NB4 (cell line): ENCODE data around the gene NTN3.

Source experiments
- POLR2A ChIP-seq: IDR thresholded peaks from 2 replicates; pipeline ENCODE4 v1.6.1; 2011; ENCODE audit warnings: mild to moderate bottlenecking; ENCODE audit not compliant: insufficient read length; ENCODE audit errors: extremely low read depth
- TF ChIP-seq, protein P1 (sequence below): IDR thresholded peaks from 2 replicates; pipeline ENCODE4 v1.6.1; 2011; ENCODE audit warnings: low read depth, low read length
- TF ChIP-seq, protein P2 (sequence below): IDR thresholded peaks from one replicate; pipeline ENCODE4 v1.5.1; 2012; ENCODE audit warnings: low read depth, low read length

DNA sequence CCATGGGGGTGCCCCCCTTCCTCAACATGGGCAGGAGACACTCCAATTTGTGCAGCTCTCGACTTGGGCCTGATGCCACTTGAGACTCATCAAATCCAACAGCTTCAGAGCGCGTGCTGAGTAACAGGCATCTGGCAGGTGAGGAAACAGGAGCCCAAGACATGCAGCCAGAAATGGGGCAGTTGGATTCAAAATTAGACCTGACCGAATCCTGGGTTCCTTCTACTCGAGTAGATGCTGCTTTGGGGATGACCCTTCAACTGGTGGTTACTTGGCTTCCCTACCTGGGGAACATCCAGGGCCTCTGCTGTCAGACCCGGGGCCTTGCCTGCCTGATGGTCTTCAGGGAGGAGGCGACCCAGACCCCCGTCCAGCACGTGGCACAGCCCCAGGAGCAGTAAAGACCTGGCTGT, 488 bp upstream of the NTN3 start:
- TF ChIP-seq, protein P1, sequence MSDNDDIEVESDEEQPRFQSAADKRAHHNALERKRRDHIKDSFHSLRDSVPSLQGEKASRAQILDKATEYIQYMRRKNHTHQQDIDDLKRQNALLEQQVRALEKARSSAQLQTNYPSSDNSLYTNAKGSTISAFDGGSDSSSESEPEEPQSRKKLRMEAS = no peak
- no peak for TF ChIP-seq POLR2A
- TF ChIP-seq, protein P2, sequence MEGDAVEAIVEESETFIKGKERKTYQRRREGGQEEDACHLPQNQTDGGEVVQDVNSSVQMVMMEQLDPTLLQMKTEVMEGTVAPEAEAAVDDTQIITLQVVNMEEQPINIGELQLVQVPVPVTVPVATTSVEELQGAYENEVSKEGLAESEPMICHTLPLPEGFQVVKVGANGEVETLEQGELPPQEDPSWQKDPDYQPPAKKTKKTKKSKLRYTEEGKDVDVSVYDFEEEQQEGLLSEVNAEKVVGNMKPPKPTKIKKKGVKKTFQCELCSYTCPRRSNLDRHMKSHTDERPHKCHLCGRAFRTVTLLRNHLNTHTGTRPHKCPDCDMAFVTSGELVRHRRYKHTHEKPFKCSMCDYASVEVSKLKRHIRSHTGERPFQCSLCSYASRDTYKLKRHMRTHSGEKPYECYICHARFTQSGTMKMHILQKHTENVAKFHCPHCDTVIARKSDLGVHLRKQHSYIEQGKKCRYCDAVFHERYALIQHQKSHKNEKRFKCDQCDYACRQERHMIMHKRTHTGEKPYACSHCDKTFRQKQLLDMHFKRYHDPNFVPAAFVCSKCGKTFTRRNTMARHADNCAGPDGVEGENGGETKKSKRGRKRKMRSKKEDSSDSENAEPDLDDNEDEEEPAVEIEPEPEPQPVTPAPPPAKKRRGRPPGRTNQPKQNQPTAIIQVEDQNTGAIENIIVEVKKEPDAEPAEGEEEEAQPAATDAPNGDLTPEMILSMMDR = no peak
